ENCODE measurements around the gene UGT1A1.
A peak's percentile ranks its signal among the peaks of the same experiment; 100 is the strongest.

Gene UGT1A1

GRCh38 chr2:233768076-233768475, 8.0 kb downstream of the UGT1A1 start:
- no peaks in the 10 kb centered on the region for H3K36me3 ChIP-seq (ENCODE audit: insufficient read depth, low read length)
- peak overlapping the region; percentile 16 for H3K4me3 ChIP-seq (ENCODE audit: low read length)
- peak overlapping the region; percentile 27 for H2AFZ ChIP-seq (ENCODE audit: low read depth, low read length)
- H3K9me3 ChIP-seq (ENCODE audit: low read length) = peaks cover 5% of the 10 kb centered on the region
- peaks cover 15% of the 10 kb centered on the region for H3K4me1 ChIP-seq (ENCODE audit: insufficient read depth, low read length)
- H3K27me3 ChIP-seq (ENCODE audit: insufficient read depth, low read length) = no peaks in the 10 kb centered on the region

GRCh38 chr2:233769260-233769659, 9.2 kb downstream of the UGT1A1 start:
- no peaks in the 10 kb centered on the region for H3K27me3 ChIP-seq (ENCODE audit: insufficient read depth, low read length)
- H3K36me3 ChIP-seq (ENCODE audit: insufficient read depth, low read length) = no peaks in the 10 kb centered on the region
- H3K4me1 ChIP-seq (ENCODE audit: insufficient read depth, low read length) = peaks cover 15% of the 10 kb centered on the region
- no peak overlapping the region for H2AFZ ChIP-seq (ENCODE audit: low read depth, low read length)
- peaks cover 5% of the 10 kb centered on the region for H3K9me3 ChIP-seq (ENCODE audit: low read length)
- no peak overlapping the region for H3K4me3 ChIP-seq (ENCODE audit: low read length)

- Histone ChIP-seq H3K27me3 (ENCODE audit: insufficient read depth, low read length) (no peaks in the 10 kb centered on the region), H2AFZ (ENCODE audit: low read depth, low read length) (no peak overlapping the region), H3K36me3 (ENCODE audit: insufficient read depth, low read length) (no peaks in the 10 kb centered on the region), H3K4me1 (ENCODE audit: insufficient read depth, low read length) (peaks cover 10% of the 10 kb centered on the region), H3K9me3 (ENCODE audit: low read length) (peaks cover 15% of the 10 kb centered on the region), H3K4me3 (ENCODE audit: low read length) (no peak overlapping the region)
Measured at GRCh38 chr2:233772153-233772552, 12.1 kb downstream of the UGT1A1 start.

- Histone ChIP-seq H3K4me3 (ENCODE audit: low read length) (no peak overlapping the region), H3K36me3 (ENCODE audit: insufficient read depth, low read length) (no peaks in the 10 kb centered on the region), H3K9me3 (ENCODE audit: low read length) (peaks cover 17% of the 10 kb centered on the region), H3K4me1 (ENCODE audit: insufficient read depth, low read length) (peaks cover 6% of the 10 kb centered on the region), H2AFZ (ENCODE audit: low read depth, low read length) (no peak overlapping the region), H3K27me3 (ENCODE audit: insufficient read depth, low read length) (no peaks in the 10 kb centered on the region)
Measured at GRCh38 chr2:233772583-233772982, 12.5 kb downstream of the UGT1A1 start.

- peaks cover 17% of the 10 kb centered on the region for H3K9me3 ChIP-seq (ENCODE audit: low read length)
- no peak overlapping the region for H2AFZ ChIP-seq (ENCODE audit: low read depth, low read length)
- no peaks in the 10 kb centered on the region for H3K4me1 ChIP-seq (ENCODE audit: insufficient read depth, low read length)
- H3K27me3 ChIP-seq (ENCODE audit: insufficient read depth, low read length) = no peaks in the 10 kb centered on the region
- no peaks in the 10 kb centered on the region for H3K36me3 ChIP-seq (ENCODE audit: insufficient read depth, low read length)
- H3K4me3 ChIP-seq (ENCODE audit: low read length) = no peak overlapping the region
Measured at GRCh38 chr2:233773854-233774253, 13.8 kb downstream of the UGT1A1 start.

- peaks cover 12% of the 10 kb centered on the region for H3K9me3 ChIP-seq (ENCODE audit: low read length)
- no peaks in the 10 kb centered on the region for H3K27me3 ChIP-seq (ENCODE audit: insufficient read depth, low read length)
- H2AFZ ChIP-seq (ENCODE audit: low read depth, low read length) = no peak overlapping the region
- no peak overlapping the region for H3K4me3 ChIP-seq (ENCODE audit: low read length)
- no peaks in the 10 kb centered on the region for H3K36me3 ChIP-seq (ENCODE audit: insufficient read depth, low read length)
- no peaks in the 10 kb centered on the region for H3K4me1 ChIP-seq (ENCODE audit: insufficient read depth, low read length)
Measured at GRCh38 chr2:233775414-233775813, 15.3 kb downstream of the UGT1A1 start.

- H3K4me1 ChIP-seq (ENCODE audit: insufficient read depth, low read length) = no peaks in the 10 kb centered on the region
- no peaks in the 10 kb centered on the region for H3K36me3 ChIP-seq (ENCODE audit: insufficient read depth, low read length)
- no peaks in the 10 kb centered on the region for H3K27me3 ChIP-seq (ENCODE audit: insufficient read depth, low read length)
- H2AFZ ChIP-seq (ENCODE audit: low read depth, low read length) = no peak within 1 kb of the TSS
- no peak within 1 kb of the TSS for H3K4me3 ChIP-seq (ENCODE audit: low read length)
- H3K9me3 ChIP-seq (ENCODE audit: low read length) = peaks cover 12% of the 10 kb centered on the region
Measured at GRCh38 chr2:233778030-233778429, 18.0 kb downstream of the UGT1A1 start, which contains the start of gene MROH2A. TSS of gene MROH2A (plus strand) at chr2:233778330. CDS start at chr2:233779359, 1,029 bp downstream.

- Histone ChIP-seq H3K27me3 (ENCODE audit: insufficient read depth, low read length) (no peaks in the 10 kb centered on the region), H3K36me3 (ENCODE audit: insufficient read depth, low read length) (no peaks in the 10 kb centered on the region), H3K9me3 (ENCODE audit: low read length) (peaks cover 12% of the 10 kb centered on the region), H3K4me3 (ENCODE audit: low read length) (no peak overlapping the region), H2AFZ (ENCODE audit: low read depth, low read length) (no peak overlapping the region), H3K4me1 (ENCODE audit: insufficient read depth, low read length) (no peaks in the 10 kb centered on the region)
Measured at GRCh38 chr2:233779722-233780121, 19.7 kb downstream of the UGT1A1 start.

GRCh38 chr2:233780771-233781170, 20.7 kb downstream of the UGT1A1 start:
- Histone ChIP-seq H3K27me3 (ENCODE audit: insufficient read depth, low read length) (no peaks in the 10 kb centered on the region), H3K4me3 (ENCODE audit: low read length) (no peak overlapping the region)

GRCh38 chr2:233789554-233789953, 29.5 kb downstream of the UGT1A1 start:
- Histone ChIP-seq H3K9me3 (ENCODE audit: low read length) (peaks cover 3% of the 10 kb centered on the region), H3K4me3 (ENCODE audit: low read length) (no peak overlapping the region), H2AFZ (ENCODE audit: low read depth, low read length) (no peak overlapping the region), H3K36me3 (ENCODE audit: insufficient read depth, low read length) (no peaks in the 10 kb centered on the region), H3K4me1 (ENCODE audit: insufficient read depth, low read length) (no peaks in the 10 kb centered on the region), H3K27me3 (ENCODE audit: insufficient read depth, low read length) (peaks cover 3% of the 10 kb centered on the region)

More at GRCh38 chr2:233780771-233781170, 20.7 kb downstream of the UGT1A1 start:
- H3K9me3 ChIP-seq (ENCODE audit: low read length) = peaks cover 4% of the 10 kb centered on the region
- H3K4me1 ChIP-seq (ENCODE audit: insufficient read depth, low read length) = no peaks in the 10 kb centered on the region
- no peaks in the 10 kb centered on the region for H3K36me3 ChIP-seq (ENCODE audit: insufficient read depth, low read length)
- H2AFZ ChIP-seq (ENCODE audit: low read depth, low read length) = no peak overlapping the region

- Histone ChIP-seq H3K9me3 (ENCODE audit: low read length) (no peaks in the 10 kb centered on the region), H2AFZ (ENCODE audit: low read depth, low read length) (no peak overlapping the region), H3K36me3 (ENCODE audit: insufficient read depth, low read length) (no peaks in the 10 kb centered on the region), H3K4me1 (ENCODE audit: insufficient read depth, low read length) (no peaks in the 10 kb centered on the region), H3K27me3 (ENCODE audit: insufficient read depth, low read length) (peaks cover 3% of the 10 kb centered on the region), H3K4me3 (ENCODE audit: low read length) (no peak overlapping the region)
Measured at GRCh38 chr2:233791151-233791882, 31.2 kb downstream of the UGT1A1 start.

- Histone ChIP-seq H3K9me3 (ENCODE audit: low read length) (no peaks in the 10 kb centered on the region), H3K27me3 (ENCODE audit: insufficient read depth, low read length) (peaks cover 3% of the 10 kb centered on the region), H3K4me1 (ENCODE audit: insufficient read depth, low read length) (no peaks in the 10 kb centered on the region), H3K4me3 (ENCODE audit: low read length) (no peak overlapping the region), H3K36me3 (ENCODE audit: insufficient read depth, low read length) (no peaks in the 10 kb centered on the region), H2AFZ (ENCODE audit: low read depth, low read length) (no peak overlapping the region)
Measured at GRCh38 chr2:233791883-233792329, 31.8 kb downstream of the UGT1A1 start.

GRCh38 chr2:233792720-233793119, 32.6 kb downstream of the UGT1A1 start:
- Histone ChIP-seq H3K36me3 (ENCODE audit: insufficient read depth, low read length) (no peaks in the 10 kb centered on the region), H2AFZ (ENCODE audit: low read depth, low read length) (no peak overlapping the region), H3K27me3 (ENCODE audit: insufficient read depth, low read length) (peaks cover 3% of the 10 kb centered on the region), H3K4me1 (ENCODE audit: insufficient read depth, low read length) (no peaks in the 10 kb centered on the region), H3K9me3 (ENCODE audit: low read length) (no peaks in the 10 kb centered on the region), H3K4me3 (ENCODE audit: low read length) (no peak overlapping the region)
